Osteocyte (in vitro differentiated cells): Measurements from ENCODE around the gene PLEKHH1. TPM values are rescaled to one million over a fixed set of nuclear protein-coding genes. Genes with fewer than 3 reads are reported as not detected.
A peak's percentile ranks its signal among the peaks of the same experiment; 100 is the strongest.

Source experiments
- DNase-seq: peaks from one replicate; pipeline ENCODE4 v3.0.0; 2021; ENCODE audit warnings: mixed read lengths; ENCODE audit not compliant: unreplicated experiment; ENCODE audit errors: extremely low spot score
- H3K27ac Mint-ChIP-seq: one replicate; pipeline ENCODE4 v1.8.0; 2021; ENCODE audit warnings: mild to moderate bottlenecking, mixed read lengths; ENCODE audit not compliant: unreplicated experiment
- H3K27me3 Mint-ChIP-seq: one replicate; pipeline ENCODE4 v1.8.0; 2021; ENCODE audit warnings: mixed read lengths; ENCODE audit not compliant: unreplicated experiment
- H3K36me3 Mint-ChIP-seq: one replicate; pipeline ENCODE4 v1.8.0; 2021; ENCODE audit warnings: mixed read lengths; ENCODE audit not compliant: unreplicated experiment
- H3K4me1 Mint-ChIP-seq: one replicate; pipeline ENCODE4 v1.8.0; 2021; ENCODE audit warnings: mixed read lengths; ENCODE audit not compliant: unreplicated experiment
- H3K4me3 Mint-ChIP-seq: one replicate; pipeline ENCODE4 v1.8.0; 2021; ENCODE audit warnings: mild to moderate bottlenecking, moderate library complexity, mixed read lengths; ENCODE audit not compliant: unreplicated experiment
- H3K9me3 Mint-ChIP-seq: one replicate; pipeline ENCODE4 v1.8.0; 2021; ENCODE audit warnings: mixed read lengths; ENCODE audit not compliant: unreplicated experiment
- CTCF ChIP-seq: fragments of 200-600 bp; sonication (generic); IDR thresholded peaks from 2 replicates; pipeline ENCODE4 v1.5.0; 2021; ENCODE audit warnings: antibody characterized with exemption, mild to moderate bottlenecking, moderate library complexity
- total RNA-seq: library from RNA; stranded (reverse); gene quantifications from 2 replicates; pipeline ENCODE4 v1.2.1, GENCODE V29; 2021

PLEKHH1 gene
- total RNA-seq, 1 donor from 2014 or later: 1.0 TPM

DNA sequence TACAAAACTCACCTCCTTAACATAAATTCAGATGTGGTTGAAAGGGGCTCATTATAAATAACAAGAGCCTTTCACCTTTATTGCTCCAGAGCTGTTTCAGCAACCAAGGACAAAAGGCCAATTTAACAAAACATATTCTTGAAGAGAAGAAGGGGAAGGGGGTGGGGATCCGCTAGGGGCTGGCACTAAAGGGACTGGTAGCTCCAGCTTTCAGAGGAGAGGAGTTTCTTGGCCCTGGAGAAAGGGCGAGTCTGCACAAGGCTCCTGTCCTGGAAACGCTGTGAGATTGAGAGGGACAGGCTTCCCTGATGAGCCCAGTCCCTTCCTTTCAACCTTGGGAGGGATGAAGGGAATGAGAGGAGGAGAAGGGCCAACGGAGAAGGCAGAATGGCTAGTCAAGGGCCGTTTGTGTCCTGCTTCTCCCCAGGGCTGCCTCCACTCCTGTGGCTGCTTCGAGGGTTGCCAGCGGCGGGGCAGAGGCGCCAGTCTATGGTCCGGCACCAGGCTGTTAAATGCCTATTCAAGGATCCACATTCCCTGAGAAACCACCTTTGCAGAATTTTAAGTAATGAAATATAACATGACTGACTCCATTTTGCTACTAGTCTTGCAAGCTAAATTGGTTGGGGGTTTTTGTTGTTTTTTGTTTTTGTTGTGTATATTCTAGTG lies 76.7 kb downstream of the PLEKHH1 start:
- no peak for DNase-seq
- Mint-ChIP-seq H3K4me1 (no peaks in the 10 kb centered on the region), H3K27ac (no peak overlapping the region), H3K4me3 (no peak overlapping the region), H3K9me3 (no peaks in the 10 kb centered on the region), H3K36me3 (no peaks in the 10 kb centered on the region), H3K27me3 (peaks cover 57% of the 10 kb centered on the region)
- no peak for TF ChIP-seq CTCF

DNA sequence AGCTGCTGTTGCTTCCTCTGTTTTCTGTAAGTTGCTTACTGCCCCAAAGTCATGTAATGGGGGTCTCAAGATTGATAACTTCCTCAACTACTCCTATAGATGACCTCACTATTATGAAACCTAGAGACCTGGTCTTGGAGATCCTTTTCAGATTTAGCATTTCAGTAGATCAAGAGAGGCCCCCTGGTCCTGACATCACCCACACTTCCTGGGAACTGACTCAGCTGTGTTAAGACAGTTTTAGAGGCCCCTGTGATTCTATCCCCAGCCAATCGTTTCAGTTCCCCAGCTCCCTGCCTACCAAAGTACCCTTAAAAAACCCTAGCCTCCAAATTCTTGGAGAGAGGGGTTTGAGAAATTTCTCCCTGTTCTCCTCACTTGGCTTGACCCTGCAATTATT lies 77.4 kb downstream of the PLEKHH1 start:
- Mint-ChIP-seq H3K4me3 (no peak overlapping the region), H3K27me3 (peaks cover 59% of the 10 kb centered on the region), H3K36me3 (peaks cover 3% of the 10 kb centered on the region), H3K4me1 (no peaks in the 10 kb centered on the region), H3K27ac (no peak overlapping the region), H3K9me3 (no peaks in the 10 kb centered on the region)
- TF ChIP-seq CTCF: no peak
- no peak for DNase-seq

DNA sequence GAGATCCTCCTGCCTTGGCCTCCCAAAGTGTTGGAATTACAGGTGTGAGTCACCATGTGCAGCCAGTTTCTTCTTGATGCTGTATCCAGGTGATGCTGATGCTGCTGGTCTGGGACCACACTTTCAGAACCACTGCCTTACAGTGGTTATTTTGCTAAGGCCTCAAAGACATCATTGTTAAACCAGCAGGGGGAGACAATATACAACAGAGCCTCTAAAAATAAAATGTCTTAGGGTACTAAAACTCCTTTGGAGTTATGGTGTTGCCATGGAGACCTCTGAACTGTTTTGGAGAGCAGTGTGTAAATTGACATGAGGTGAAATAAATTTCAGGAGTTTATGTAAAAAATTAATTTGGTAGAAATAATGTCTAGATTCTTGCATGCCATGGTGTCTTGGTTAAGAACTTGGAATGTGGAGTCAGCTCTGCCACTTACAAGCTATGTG lies 85.5 kb downstream of the PLEKHH1 start:
- H3K27me3 Mint-ChIP-seq: peaks cover 21% of the 10 kb centered on the region
- DNase-seq: no peak
- H3K4me3 Mint-ChIP-seq: peak overlapping the region; percentile 70
- peak overlapping the region; percentile 97 for H3K27ac Mint-ChIP-seq
- H3K36me3 Mint-ChIP-seq: peaks cover 3% of the 10 kb centered on the region
- H3K4me1 Mint-ChIP-seq: peaks cover 32% of the 10 kb centered on the region
- H3K9me3 Mint-ChIP-seq: no peaks in the 10 kb centered on the region
- TF ChIP-seq CTCF: peak; percentile 82

DNA sequence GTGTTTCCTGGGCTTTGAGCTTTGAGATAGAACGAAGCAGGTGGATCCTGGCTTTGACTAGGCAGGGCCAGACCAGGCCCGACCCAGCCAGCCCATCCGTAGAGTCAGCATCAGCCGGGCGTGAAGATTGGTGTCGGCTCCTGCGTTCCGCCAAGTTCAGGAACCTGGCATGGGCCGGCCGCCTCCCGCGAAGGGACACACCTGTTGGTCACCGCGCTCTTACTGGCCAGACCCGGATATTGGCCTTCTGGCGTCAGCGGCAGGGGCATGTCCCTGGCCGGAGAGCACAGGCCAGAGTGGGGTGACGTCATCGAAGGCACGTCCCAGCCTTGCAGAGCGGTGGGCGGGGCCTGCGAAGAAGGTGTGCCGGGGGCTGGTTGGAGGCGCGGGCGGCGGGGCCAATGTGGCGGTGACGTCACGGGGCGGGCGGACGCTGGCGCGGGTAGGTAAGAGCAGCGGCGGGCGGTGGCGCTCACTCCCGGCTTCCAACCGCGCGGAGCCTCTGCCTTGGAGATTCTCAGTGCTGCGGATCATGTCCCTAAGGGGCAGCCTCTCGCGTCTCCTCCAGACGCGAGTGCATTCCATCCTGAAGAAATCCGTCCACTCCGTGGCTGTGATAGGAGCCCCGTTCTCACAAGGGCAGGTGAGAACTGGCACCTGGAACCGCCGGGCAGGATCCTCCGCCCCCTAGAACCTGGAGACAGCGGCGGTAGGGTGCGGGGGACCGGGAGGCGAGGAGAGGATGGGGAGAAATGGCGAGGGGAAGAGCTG lies 86.5 kb downstream of the PLEKHH1 start, which contains the start of gene ARG2:
Gene ARG2 (plus strand): TSS at position 475 of the 771 bp plus-strand sequence. CDS start 58 bp downstream, at position 533.
- H3K4me1 Mint-ChIP-seq: peaks cover 32% of the 10 kb centered on the region

More for the DNA sequence above, 86.5 kb downstream of the PLEKHH1 start, which contains the start of gene ARG2:
- Mint-ChIP-seq H3K36me3 (peaks cover 6% of the 10 kb centered on the region), H3K4me3 (peak within 1 kb of the TSS; percentile 81), H3K9me3 (no peaks in the 10 kb centered on the region), H3K27me3 (peaks cover 15% of the 10 kb centered on the region), H3K27ac (peak within 1 kb of the TSS; percentile 97)
- TF ChIP-seq CTCF: no peak
- DNase-seq: peak; percentile 97
